HG03571 (cell line): Measurements from ENCODE around the gene ZBTB20.

Source experiments
- ATAC-seq: cut with Tn5 transposase; IDR thresholded peaks from one replicate; pipeline ENCODE4 v1.9.1; 2021; ENCODE audit not compliant: unreplicated experiment

ZBTB20 gene

GRCh38 chr3:114874522-114874971, 272.5 kb downstream of the ZBTB20 start:
- ATAC-seq, result no peak

GRCh38 chr3:114873591-114873990, 273.5 kb downstream of the ZBTB20 start:
- ATAC-seq, result no peak

- no peak for ATAC-seq
Observed at GRCh38 chr3:114872588-114872987, 274.5 kb downstream of the ZBTB20 start.

GRCh38 chr3:114872050-114872449, 275.0 kb downstream of the ZBTB20 start:
- ATAC-seq, result no peak

GRCh38 chr3:114867835-114868503, 279.1 kb downstream of the ZBTB20 start:
- ATAC-seq, result no peak

- ATAC-seq, result no peak
Observed at GRCh38 chr3:114867359-114867758, 279.7 kb downstream of the ZBTB20 start.

- no peak for ATAC-seq
Observed at GRCh38 chr3:114866430-114866829, 280.7 kb downstream of the ZBTB20 start.

GRCh38 chr3:114864970-114865369, 282.1 kb downstream of the ZBTB20 start:
- ATAC-seq, result no peak

- no peak for ATAC-seq
Observed at GRCh38 chr3:114863848-114864247, 283.2 kb downstream of the ZBTB20 start.

GRCh38 chr3:114861666-114862065, 285.4 kb downstream of the ZBTB20 start:
- ATAC-seq, result no peak

- no peak for ATAC-seq
Observed at GRCh38 chr3:114860531-114860930, 286.6 kb downstream of the ZBTB20 start.

GRCh38 chr3:114858329-114858728, 288.8 kb downstream of the ZBTB20 start:
- ATAC-seq, result no peak

- ATAC-seq, result no peak
Observed at GRCh38 chr3:114857299-114857701, 289.8 kb downstream of the ZBTB20 start.

GRCh38 chr3:114856835-114857234, 290.3 kb downstream of the ZBTB20 start:
- ATAC-seq, result no peak

- ATAC-seq, result no peak
Observed at GRCh38 chr3:114855839-114856238, 291.2 kb downstream of the ZBTB20 start.

- no peak for ATAC-seq
Observed at GRCh38 chr3:114852966-114853365, 294.1 kb downstream of the ZBTB20 start.

GRCh38 chr3:114850898-114851297, 296.2 kb downstream of the ZBTB20 start:
- no peak for ATAC-seq

GRCh38 chr3:114848643-114849350, 298.3 kb downstream of the ZBTB20 start:
- ATAC-seq, result no peak

GRCh38 chr3:114848082-114848481, 299.0 kb downstream of the ZBTB20 start:
- ATAC-seq, result no peak

- ATAC-seq, result no peak
Observed at GRCh38 chr3:114847564-114847963, 299.5 kb downstream of the ZBTB20 start.

GRCh38 chr3:114846779-114847178, 300.3 kb downstream of the ZBTB20 start:
- ATAC-seq, result no peak

GRCh38 chr3:114846252-114846651, 300.8 kb downstream of the ZBTB20 start:
- ATAC-seq, result no peak

GRCh38 chr3:114841515-114841914, 305.6 kb downstream of the ZBTB20 start:
- ATAC-seq, result no peak
